SJSA1 (cell line): ENCODE data around the gene SPCS2. TPM values are rescaled to one million over a fixed set of nuclear protein-coding genes. Genes with fewer than 3 reads are reported as not detected.

ENCODE experiments used
- DNase-seq, 2 experiments: peaks; one replicate each; pipeline ENCODE4 v3.0.0-alpha.2; 2015 to 2020; ENCODE audit warnings: low spot score in 2 of 2, low read depth in 1 of 2
- H3K27ac ChIP-seq: fragments of 250-450 bp; sonication (Bioruptor Pico); 2 replicates; pipeline ENCODE4 v1.5.1; 2020; ENCODE audit warnings: mild to moderate bottlenecking, moderate library complexity
- H3K27me3 ChIP-seq: fragments of 250-450 bp; sonication (Bioruptor Pico); replicated peaks from 2 replicates; pipeline ENCODE4 v1.5.1; 2020; ENCODE audit warnings: mild to moderate bottlenecking, moderate library complexity
- H3K36me3 ChIP-seq: fragments of 250-450 bp; sonication (Bioruptor Pico); 2 replicates; pipeline ENCODE4 v1.5.1; 2020; ENCODE audit warnings: mild to moderate bottlenecking
- H3K4me1 ChIP-seq: fragments of 250-450 bp; sonication (Bioruptor Pico); replicated peaks from 2 replicates; pipeline ENCODE4 v1.6.1; 2021; ENCODE audit warnings: mild to moderate bottlenecking
- H3K4me3 ChIP-seq: fragments of 250-450 bp; sonication (Bioruptor Pico); 2 replicates; pipeline ENCODE4 v1.5.1; 2020; ENCODE audit warnings: mild to moderate bottlenecking
- H3K9me3 ChIP-seq: fragments of 250-450 bp; sonication (Bioruptor Pico); replicated peaks from 2 replicates; pipeline ENCODE4 v1.5.1; 2020; ENCODE audit warnings: mild to moderate bottlenecking
- total RNA-seq: library from RNA; depleted of rRNA; stranded (reverse); fragments of >200 nt; shearing (Covaris generic); gene quantifications from 2 replicates; pipeline ENCODE4 v1.2.3, GENCODE V29; 2014

SPCS2 gene
- total RNA-seq, 1 experiment from 2014 or later = 22.0 TPM

DNA sequence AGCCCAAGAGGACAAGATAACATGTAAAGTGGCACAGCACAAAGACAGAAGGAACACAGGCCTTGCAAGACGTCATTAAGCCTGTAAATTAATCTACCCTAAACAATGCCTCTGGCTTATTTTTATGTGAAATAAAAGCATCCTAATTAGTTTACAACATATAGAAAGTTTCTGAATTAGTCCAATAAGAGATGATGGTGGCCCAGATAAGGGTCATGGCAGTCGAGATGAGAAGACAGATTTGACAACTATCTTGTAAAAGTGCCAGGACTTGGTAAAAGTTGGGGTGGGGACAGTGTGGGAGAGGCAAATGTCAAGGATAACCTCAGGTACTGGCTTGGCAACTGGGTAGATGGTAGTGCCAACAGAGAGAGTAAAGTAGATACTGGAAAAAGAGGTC, 13.8 kb upstream of the SPCS2 start:
- DNase-seq = no peak
- no peaks in the 10 kb centered on the region for H3K36me3 ChIP-seq
- H3K4me1 ChIP-seq = peaks cover 4% of the 10 kb centered on the region
- H3K9me3 ChIP-seq = no peaks in the 10 kb centered on the region
- H3K27me3 ChIP-seq = no peaks in the 10 kb centered on the region
- H3K4me3 ChIP-seq = no peak overlapping the region
- H3K27ac ChIP-seq = no peak overlapping the region

DNA sequence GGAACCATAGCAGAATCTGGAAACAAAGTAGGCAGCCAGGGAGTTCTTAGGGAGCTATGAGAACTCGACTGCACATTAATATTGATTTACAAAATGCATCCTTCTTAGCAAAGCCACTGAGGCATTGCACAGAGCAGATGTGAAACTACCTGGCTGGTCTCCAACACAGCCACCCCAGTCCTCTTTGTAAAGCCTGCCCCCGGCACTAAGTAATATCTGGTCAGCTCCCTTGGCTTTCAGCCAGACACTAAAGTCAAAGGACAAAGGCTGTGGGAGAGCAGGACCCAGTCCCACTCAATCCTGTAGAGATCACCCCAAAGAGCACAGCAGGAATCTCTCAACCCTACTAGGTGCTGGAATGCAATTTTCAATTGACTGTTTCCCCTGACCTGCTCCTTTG, 13.0 kb upstream of the SPCS2 start:
- peaks cover 4% of the 10 kb centered on the region for H3K4me1 ChIP-seq
- DNase-seq = no peak
- H3K4me3 ChIP-seq = no peak overlapping the region
- H3K36me3 ChIP-seq = no peaks in the 10 kb centered on the region
- no peak overlapping the region for H3K27ac ChIP-seq
- no peaks in the 10 kb centered on the region for H3K27me3 ChIP-seq
- H3K9me3 ChIP-seq = no peaks in the 10 kb centered on the region

DNA sequence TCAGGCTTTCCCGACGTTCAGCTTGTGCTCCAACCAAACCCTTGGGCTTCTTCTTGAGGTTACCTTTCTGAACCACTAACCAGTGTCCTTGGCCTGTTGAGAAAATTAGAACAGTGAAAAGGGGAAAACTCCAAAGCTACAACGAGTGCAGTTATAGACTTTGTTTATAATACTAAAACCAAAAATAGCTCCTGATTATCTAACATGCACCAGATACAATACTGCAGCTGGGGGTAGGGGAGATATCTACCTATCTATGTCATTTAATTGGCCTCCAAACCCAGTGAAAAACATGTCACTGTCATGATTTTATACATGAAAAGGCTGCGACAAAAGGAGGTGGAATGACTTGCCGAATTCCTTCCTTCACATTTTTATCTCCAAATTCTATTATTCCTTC, 12.1 kb upstream of the SPCS2 start:
- Histone ChIP-seq H3K4me3 (no peak overlapping the region), H3K4me1 (peaks cover 4% of the 10 kb centered on the region), H3K36me3 (no peaks in the 10 kb centered on the region), H3K9me3 (no peaks in the 10 kb centered on the region), H3K27ac (no peak overlapping the region), H3K27me3 (no peaks in the 10 kb centered on the region)
- DNase-seq = no peak

DNA sequence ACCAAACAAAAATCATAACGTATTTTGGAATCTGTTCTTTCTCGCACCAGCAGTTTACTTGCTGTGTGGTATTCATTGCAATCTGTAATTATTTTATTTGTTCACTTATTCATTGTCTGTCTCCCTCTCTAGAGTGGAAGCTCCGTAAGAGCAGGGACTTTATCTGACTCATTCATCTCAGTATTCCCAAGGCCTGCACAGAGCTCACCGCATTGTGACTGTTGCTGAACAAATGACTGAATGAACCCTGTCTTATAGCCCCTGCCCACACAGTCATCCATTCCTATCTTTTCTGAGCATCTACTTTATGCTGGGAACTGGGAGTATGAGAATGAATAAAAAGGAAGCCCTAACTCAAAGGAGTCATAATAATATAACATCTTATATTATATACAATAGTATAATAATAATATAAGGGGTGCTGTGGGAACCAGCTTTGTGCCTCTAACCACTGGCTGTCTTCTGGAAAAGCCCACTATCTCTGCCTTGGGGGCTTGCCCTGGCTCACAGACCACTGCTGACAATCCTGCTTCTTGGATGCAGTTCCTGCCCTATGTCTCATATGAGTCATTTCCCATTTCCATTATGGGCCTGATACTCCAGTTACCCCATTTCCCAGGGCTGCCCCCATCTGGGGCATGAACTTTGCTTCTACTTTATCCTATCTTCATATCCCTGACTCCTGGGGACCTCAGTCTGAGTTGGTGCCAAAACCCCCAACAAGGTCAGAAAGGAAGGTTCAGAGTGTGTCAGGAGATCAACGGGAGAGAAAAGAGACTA, 11.2 kb upstream of the SPCS2 start:
- Histone ChIP-seq H3K27me3 (no peaks in the 10 kb centered on the region), H3K27ac (no peak overlapping the region), H3K36me3 (no peaks in the 10 kb centered on the region), H3K4me3 (no peak overlapping the region), H3K9me3 (no peaks in the 10 kb centered on the region), H3K4me1 (peaks cover 11% of the 10 kb centered on the region)
- peak; percentile 11 to 46 for DNase-seq

DNA sequence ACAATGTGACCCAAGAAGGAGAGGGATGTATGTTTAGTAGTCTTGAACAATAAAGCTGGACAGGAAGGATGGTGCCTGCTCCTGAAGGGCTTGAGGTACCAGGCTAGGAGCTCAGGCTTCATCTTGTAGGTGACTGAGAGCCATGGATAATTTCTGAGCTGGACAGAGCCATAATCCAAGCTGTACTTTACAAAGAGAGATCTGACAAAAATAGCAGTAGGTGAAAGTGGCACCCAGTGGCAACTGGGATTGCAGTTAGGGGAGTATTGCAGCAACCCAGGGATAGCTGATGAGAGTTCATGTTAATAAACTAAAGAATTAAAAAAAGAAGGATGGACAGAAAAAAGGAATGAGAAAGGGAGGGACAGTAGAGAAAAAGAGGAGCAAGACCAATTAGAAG, 7.6 kb upstream of the SPCS2 start:
- no peak for DNase-seq
- H3K4me3 ChIP-seq = no peak overlapping the region
- H3K27me3 ChIP-seq = no peaks in the 10 kb centered on the region
- H3K36me3 ChIP-seq = no peaks in the 10 kb centered on the region
- H3K4me1 ChIP-seq = peaks cover 19% of the 10 kb centered on the region
- H3K9me3 ChIP-seq = no peaks in the 10 kb centered on the region
- H3K27ac ChIP-seq = no peak overlapping the region

DNA sequence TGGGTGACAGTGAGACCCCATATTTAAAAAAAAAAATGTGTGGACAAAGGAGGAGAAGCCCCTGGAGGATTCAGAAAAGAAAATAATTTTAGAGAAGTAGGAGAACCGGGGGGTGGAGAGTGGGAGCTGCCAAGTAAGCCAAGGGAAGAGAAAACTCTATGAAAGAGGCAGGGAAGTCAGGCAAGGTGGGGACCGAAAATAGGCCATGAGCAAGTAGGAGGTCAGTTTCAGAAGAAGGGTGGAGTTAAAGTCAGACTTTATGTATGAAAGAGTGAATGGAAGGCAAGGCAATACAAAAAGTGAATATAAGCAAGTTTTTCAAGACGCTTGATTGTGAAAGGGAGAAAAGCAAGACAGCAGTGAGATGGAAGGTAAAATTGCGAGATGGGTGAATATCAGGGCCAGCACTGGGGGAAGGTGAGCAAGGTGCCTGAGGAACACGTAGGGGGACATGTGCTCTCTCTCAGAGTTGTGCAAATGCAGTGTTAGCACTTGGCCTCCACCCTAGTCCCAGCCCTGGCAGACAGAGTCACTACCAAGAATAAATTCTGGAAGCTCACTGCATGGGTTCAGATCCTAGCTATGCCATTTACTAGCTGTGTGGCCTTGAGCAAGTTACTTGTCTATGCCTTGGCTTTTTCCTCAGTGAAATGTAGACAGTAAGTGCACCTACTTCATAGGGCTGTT, 6.8 kb upstream of the SPCS2 start:
- H3K4me3 ChIP-seq = no peak overlapping the region
- H3K27me3 ChIP-seq = no peaks in the 10 kb centered on the region
- no peak for DNase-seq
- H3K27ac ChIP-seq = peak overlapping the region; percentile 32; the same call in 1 of the 2 replicates
- no peaks in the 10 kb centered on the region for H3K9me3 ChIP-seq
- peaks cover 19% of the 10 kb centered on the region for H3K4me1 ChIP-seq
- H3K36me3 ChIP-seq = no peaks in the 10 kb centered on the region

DNA sequence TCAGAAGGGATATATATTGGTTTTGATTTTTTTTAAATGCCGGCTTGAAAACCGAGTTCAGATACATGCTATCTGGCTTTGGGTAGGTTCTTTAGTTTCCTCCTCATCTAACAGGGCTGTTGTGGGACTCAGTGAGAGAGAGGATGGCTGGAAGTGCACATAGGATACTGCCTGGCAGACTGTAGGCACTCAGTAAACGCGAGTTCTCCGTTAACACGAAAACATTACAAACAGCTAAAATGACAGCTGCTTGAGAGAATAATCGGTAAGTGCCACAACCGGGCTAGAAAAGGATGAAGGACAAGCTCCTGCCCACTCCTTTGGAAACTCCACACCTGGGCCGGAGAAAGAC, 544 bp upstream of the SPCS2 start:
- no peaks in the 10 kb centered on the region for H3K9me3 ChIP-seq
- peak overlapping the region; percentile 71 for H3K4me3 ChIP-seq
- peak overlapping the region; percentile 22; the same call in 1 of the 2 replicates for H3K27ac ChIP-seq
- H3K4me1 ChIP-seq = peaks cover under 1% of the 10 kb centered on the region
- H3K27me3 ChIP-seq = no peaks in the 10 kb centered on the region
- H3K36me3 ChIP-seq = no peaks in the 10 kb centered on the region
- peak in 1 of 2 experiments; percentile 6 for DNase-seq

DNA sequence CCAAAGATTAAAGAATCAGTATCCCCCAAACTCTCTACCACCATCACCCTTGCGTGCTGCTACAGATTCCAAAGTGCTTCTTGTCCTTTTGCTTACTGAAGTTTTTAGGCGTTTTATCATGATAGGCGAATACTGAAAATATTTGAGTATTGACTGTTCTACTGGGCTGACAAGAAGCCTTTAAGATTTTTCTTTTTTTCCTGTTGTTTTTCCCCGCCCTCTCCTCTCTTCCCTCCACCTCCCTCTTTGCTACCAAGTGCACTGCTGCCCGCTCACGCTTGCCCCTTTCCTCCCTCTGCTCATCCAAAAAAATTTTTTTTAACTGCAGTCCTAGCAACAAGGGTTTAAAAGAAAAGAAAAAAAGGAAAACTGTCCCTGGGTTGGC, 679 bp downstream of the SPCS2 start:
- no peaks in the 10 kb centered on the region for H3K36me3 ChIP-seq
- DNase-seq = no peak
- H3K27ac ChIP-seq = peak overlapping the region; percentile 72
- H3K9me3 ChIP-seq = no peaks in the 10 kb centered on the region
- H3K4me3 ChIP-seq = peak overlapping the region; percentile 71
- H3K27me3 ChIP-seq = no peaks in the 10 kb centered on the region
- H3K4me1 ChIP-seq = no peaks in the 10 kb centered on the region

DNA sequence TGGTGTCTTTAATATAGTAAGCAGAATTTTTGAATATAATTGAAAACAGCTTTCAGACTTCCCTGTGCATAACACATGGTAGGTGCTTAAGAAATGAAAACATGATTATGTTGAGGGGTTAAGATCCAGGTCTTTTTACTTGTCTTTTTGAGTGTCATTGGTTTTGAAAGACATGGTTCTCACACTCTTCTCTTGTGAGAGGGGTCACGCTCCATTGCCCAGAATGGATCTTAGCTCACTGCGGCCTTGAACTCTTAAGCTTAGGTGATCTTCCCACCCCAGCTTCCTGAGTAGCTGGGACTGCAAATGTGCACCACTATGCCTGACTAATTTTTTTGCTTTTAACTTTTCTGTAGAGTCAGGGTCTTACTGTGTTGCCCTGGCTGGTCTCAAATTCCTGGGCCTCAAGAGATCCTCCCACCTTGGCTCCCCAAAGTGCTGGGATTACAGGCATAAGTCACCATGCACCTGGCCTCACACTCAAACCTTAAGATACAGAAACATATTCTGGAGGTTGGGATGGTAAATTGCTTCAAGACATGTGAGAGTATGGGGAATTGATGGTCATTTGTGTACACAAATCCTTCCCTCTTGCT, 1.4 kb downstream of the SPCS2 start:
- H3K27ac ChIP-seq = no peak overlapping the region
- DNase-seq = no peak
- no peaks in the 10 kb centered on the region for H3K9me3 ChIP-seq
- H3K4me3 ChIP-seq = peak overlapping the region; percentile 71
- no peaks in the 10 kb centered on the region for H3K27me3 ChIP-seq
- H3K4me1 ChIP-seq = no peaks in the 10 kb centered on the region
- H3K36me3 ChIP-seq = no peaks in the 10 kb centered on the region

DNA sequence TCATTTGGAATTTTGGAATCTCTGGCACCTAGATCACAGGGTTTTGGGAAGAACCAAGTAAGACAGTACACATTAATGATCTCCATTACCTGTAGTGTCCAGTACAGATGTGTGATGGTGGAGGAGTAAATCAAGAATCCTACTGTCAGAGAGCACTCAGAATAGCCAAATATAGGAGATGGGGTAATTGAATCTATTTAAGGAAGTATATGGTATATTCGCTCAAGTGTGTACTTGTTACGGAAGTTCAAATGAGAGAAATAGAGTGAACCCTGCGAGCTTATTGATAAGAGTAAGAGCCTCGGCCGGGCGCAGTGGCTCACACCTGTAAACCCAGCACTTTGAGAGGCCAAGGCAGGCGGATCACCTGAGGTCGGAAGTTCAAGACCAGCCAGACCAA, 2.2 kb downstream of the SPCS2 start:
- no peaks in the 10 kb centered on the region for H3K36me3 ChIP-seq
- no peaks in the 10 kb centered on the region for H3K27me3 ChIP-seq
- DNase-seq = no peak
- H3K27ac ChIP-seq = no peak overlapping the region
- no peaks in the 10 kb centered on the region for H3K4me1 ChIP-seq
- H3K4me3 ChIP-seq = no peak overlapping the region
- H3K9me3 ChIP-seq = no peaks in the 10 kb centered on the region

DNA sequence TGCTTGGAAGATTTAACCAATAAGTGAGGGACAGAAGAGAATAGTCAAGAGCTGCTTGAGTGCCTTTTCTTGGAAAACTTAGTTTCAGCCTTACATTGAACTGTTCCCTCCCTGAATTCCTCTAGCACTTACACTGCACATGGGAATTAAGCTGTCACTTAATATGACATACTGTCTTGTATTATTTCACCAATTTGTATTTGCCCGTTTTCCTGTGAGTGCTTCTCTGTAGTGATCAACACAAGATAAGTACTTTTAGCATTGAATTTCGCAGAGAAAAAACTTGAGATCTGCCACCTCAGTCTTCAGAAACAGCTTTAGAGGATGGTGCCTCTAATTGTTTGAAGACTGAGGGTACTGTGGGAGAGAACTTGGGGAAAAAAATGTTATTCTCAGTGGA, 3.7 kb downstream of the SPCS2 start:
- DNase-seq = no peak
- H3K36me3 ChIP-seq = 0 out of 2 replicates have a peak, but pooled peaks cover under 1% of the 10 kb centered on the region
- H3K27ac ChIP-seq = no peak overlapping the region
- no peaks in the 10 kb centered on the region for H3K4me1 ChIP-seq
- no peak overlapping the region for H3K4me3 ChIP-seq
- no peaks in the 10 kb centered on the region for H3K27me3 ChIP-seq
- H3K9me3 ChIP-seq = no peaks in the 10 kb centered on the region

DNA sequence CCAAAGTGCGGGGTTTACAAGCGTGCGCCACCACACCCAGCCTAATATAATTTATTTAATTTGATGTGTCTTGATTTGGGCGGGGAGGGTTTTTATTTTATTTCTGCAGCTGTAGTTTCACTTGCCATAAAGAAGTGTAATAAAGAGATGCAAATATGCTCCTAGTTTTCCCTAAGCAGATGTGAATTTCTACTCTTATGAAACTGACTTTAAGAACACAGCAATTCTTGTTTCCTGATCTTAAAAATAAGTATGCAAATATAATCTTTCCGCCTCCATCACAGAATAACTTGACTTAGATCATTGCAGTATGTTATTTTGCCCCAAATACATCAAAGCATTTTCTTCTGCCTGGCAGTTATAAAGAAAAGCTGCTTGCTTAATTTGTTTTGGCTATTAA, 4.4 kb downstream of the SPCS2 start:
- no peak overlapping the region for H3K4me3 ChIP-seq
- H3K4me1 ChIP-seq = no peaks in the 10 kb centered on the region
- H3K36me3 ChIP-seq = 0 out of 2 replicates have a peak, but pooled peaks cover 5% of the 10 kb centered on the region
- H3K9me3 ChIP-seq = no peaks in the 10 kb centered on the region
- no peak overlapping the region for H3K27ac ChIP-seq
- no peak for DNase-seq
- H3K27me3 ChIP-seq = no peaks in the 10 kb centered on the region

DNA sequence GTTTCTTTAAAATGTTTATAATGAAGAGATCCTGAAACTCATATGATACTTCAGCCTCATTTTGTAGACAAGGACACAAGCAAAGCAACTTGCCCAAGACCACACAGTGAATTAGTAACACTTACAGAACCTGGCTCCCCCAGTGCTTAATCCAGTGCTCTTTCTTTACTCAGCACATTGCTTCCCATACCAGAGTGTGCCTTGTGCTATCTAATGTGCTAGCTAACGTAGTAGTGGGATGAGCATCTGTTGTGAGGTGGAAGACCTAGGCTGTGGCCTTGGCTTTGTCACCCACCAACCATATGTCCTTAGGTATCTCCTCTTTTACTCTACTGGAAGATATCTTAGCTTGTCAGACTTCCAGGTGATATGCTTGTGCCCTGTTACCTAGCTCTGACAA, 5.1 kb downstream of the SPCS2 start:
- no peaks in the 10 kb centered on the region for H3K9me3 ChIP-seq
- no peak for DNase-seq
- no peak overlapping the region for H3K27ac ChIP-seq

DNA sequence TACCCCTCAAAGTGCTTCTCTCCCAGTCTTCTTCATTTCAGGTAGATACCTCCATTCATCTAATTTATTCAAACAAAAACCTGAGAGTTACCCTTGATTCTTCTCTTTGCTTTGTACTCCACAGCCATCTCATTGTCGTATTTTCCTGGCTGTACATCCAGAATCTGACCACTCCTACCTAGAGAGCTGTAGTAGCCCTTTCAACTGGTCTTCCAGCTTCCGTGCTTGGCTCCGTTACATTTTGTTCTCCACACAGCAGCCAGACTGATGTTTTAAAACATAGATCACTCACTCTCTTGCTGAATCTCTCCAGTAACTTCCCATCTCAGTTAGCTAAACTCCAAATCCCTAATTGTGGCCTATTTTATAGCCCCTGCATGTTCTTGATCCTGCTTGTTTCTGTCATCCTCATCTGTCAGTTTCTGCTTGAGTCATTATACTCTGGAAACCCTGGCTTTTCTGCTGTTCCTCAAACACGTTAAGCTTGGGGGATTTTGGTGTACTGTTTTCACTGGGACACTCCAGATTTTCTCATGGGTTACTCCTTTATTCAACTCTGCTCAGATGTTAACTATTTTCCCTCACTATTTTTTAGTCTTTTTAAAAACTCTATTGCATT, 7.4 kb downstream of the SPCS2 start:
- DNase-seq = no peak

More for the DNA sequence above, 5.1 kb downstream of the SPCS2 start:
- no peaks in the 10 kb centered on the region for H3K4me1 ChIP-seq
- H3K4me3 ChIP-seq = no peak overlapping the region
- H3K27me3 ChIP-seq = no peaks in the 10 kb centered on the region
- H3K36me3 ChIP-seq = 0 out of 2 replicates have a peak, but pooled peaks cover 5% of the 10 kb centered on the region

More for the DNA sequence above, 7.4 kb downstream of the SPCS2 start:
- Histone ChIP-seq H3K9me3 (no peaks in the 10 kb centered on the region), H3K4me3 (no peak overlapping the region), H3K36me3 (0 out of 2 replicates have a peak, but pooled peaks cover 5% of the 10 kb centered on the region), H3K27me3 (no peaks in the 10 kb centered on the region), H3K27ac (no peak overlapping the region), H3K4me1 (no peaks in the 10 kb centered on the region)
